H9 (cell line): ENCODE data around the gene GPLD1. TPM values are rescaled to one million over a fixed set of nuclear protein-coding genes. Genes with fewer than 3 reads are reported as not detected.

Source experiments
- DNase-seq: peaks from one replicate; pipeline ENCODE4 v3.0.0-alpha.2; 2017
- H2AFZ ChIP-seq: one replicate; pipeline ENCODE4 v1.6.1; 2013; ENCODE audit warnings: mild to moderate bottlenecking, low read length, control low read depth, moderate library complexity
- H2AK5ac ChIP-seq: 2 replicates; pipeline ENCODE4 v1.6.1; 2013; ENCODE audit warnings: low read length, control low read depth, mixed read lengths; ENCODE audit not compliant: insufficient read length
- H2BK120ac ChIP-seq: one replicate; pipeline ENCODE4 v1.6.1; 2013; ENCODE audit warnings: low read depth, mild to moderate bottlenecking, low read length, control low read depth, inconsistent platforms; ENCODE audit not compliant: poor library complexity, severe bottlenecking
- H2BK12ac ChIP-seq: 2 replicates; pipeline ENCODE4 v1.6.1; 2013; ENCODE audit warnings: low read length, control low read depth, mixed read lengths, low read depth; ENCODE audit not compliant: insufficient read length
- H2BK15ac ChIP-seq: 2 replicates; pipeline ENCODE4 v1.6.1; 2013; ENCODE audit warnings: low read depth, low read length, control low read depth
- H2BK20ac ChIP-seq: one replicate; pipeline ENCODE4 v1.6.1; 2013; ENCODE audit warnings: low read depth, mild to moderate bottlenecking, low read length, control low read depth, inconsistent platforms; ENCODE audit not compliant: poor library complexity, severe bottlenecking
- H2BK5ac ChIP-seq: 2 replicates; pipeline ENCODE4 v1.6.1; 2013; ENCODE audit warnings: low read length, control low read depth, mixed read lengths; ENCODE audit not compliant: insufficient read length
- H3K14ac ChIP-seq: 2 replicates; pipeline ENCODE4 v1.6.1; 2013; ENCODE audit warnings: low read length, control low read depth; ENCODE audit not compliant: insufficient read depth
- H3K18ac ChIP-seq: 2 replicates; pipeline ENCODE4 v1.6.1; 2013; ENCODE audit warnings: low read depth, mild to moderate bottlenecking, mixed read lengths, low read length, control low read depth; ENCODE audit not compliant: insufficient read length
- H3K23ac ChIP-seq: 2 replicates; pipeline ENCODE4 v1.6.1; 2013; ENCODE audit warnings: low read length, control low read depth, mixed read lengths, low read depth; ENCODE audit not compliant: insufficient read length
- H3K23me2 ChIP-seq: 2 replicates; pipeline ENCODE4 v1.6.1; 2013; ENCODE audit warnings: low read depth, mild to moderate bottlenecking, mixed read lengths, low read length, control low read depth; ENCODE audit not compliant: insufficient read length, poor library complexity, severe bottlenecking
- H3K27ac ChIP-seq: 2 replicates; pipeline ENCODE4 v1.5.1; 2013; ENCODE audit warnings: low read length, control low read depth, mixed read lengths, low read depth; ENCODE audit not compliant: insufficient read length
- H3K27me3 ChIP-seq: 2 replicates; pipeline ENCODE4 v1.6.1; 2013; ENCODE audit warnings: low read length, control low read depth, inconsistent platforms; ENCODE audit not compliant: insufficient read depth
- H3K4ac ChIP-seq: 2 replicates; pipeline ENCODE4 v1.6.1; 2013; ENCODE audit warnings: low read depth, mild to moderate bottlenecking, control low read depth, inconsistent platforms, low read length, moderate library complexity
- H3K4me1 ChIP-seq: 2 replicates; pipeline ENCODE4 v1.6.1; 2013; ENCODE audit warnings: low read length, control low read depth, inconsistent platforms; ENCODE audit not compliant: insufficient read depth
- H3K4me2 ChIP-seq: 2 replicates; pipeline ENCODE4 v1.6.1; 2013; ENCODE audit warnings: low read length, control low read depth, mixed read lengths; ENCODE audit not compliant: insufficient read length, insufficient read depth
- H3K56ac ChIP-seq: 2 replicates; pipeline ENCODE4 v1.6.1; 2013; ENCODE audit warnings: low read depth, mild to moderate bottlenecking, mixed read lengths, low read length, control low read depth; ENCODE audit not compliant: insufficient read length
- H3K79me1 ChIP-seq: 2 replicates; pipeline ENCODE4 v1.6.1; 2013; ENCODE audit warnings: low read depth, mild to moderate bottlenecking, moderate library complexity, low read length, control low read depth, inconsistent platforms; ENCODE audit not compliant: insufficient read depth, poor library complexity, severe bottlenecking
- H3K79me2 ChIP-seq: 2 replicates; pipeline ENCODE4 v1.6.1; 2013; ENCODE audit warnings: low read length, control low read depth, inconsistent platforms; ENCODE audit not compliant: insufficient read depth
- H3K9ac ChIP-seq: 2 replicates; pipeline ENCODE4 v1.6.1; 2013; ENCODE audit warnings: low read length, control low read depth, mixed read lengths; ENCODE audit not compliant: insufficient read length; ENCODE audit errors: extremely low read depth
- H3K9me3 ChIP-seq: one replicate; pipeline ENCODE4 v1.6.1; 2013; ENCODE audit warnings: low read depth, low read length, inconsistent platforms; ENCODE audit not compliant: control insufficient read depth
- H3T11ph ChIP-seq: one replicate; pipeline ENCODE4 v1.6.1; 2013; ENCODE audit warnings: mild to moderate bottlenecking, low read length, control low read depth, inconsistent platforms
- H4K20me1 ChIP-seq: one replicate; pipeline ENCODE4 v1.6.1; 2013; ENCODE audit not compliant: control insufficient read depth, insufficient read length, insufficient read depth
- H4K5ac ChIP-seq: 2 replicates; pipeline ENCODE4 v1.6.1; 2013; ENCODE audit warnings: low read depth, mild to moderate bottlenecking, mixed read lengths, low read length, control low read depth; ENCODE audit not compliant: insufficient read length
- H4K8ac ChIP-seq: replicated peaks from 2 replicates; pipeline ENCODE4 v1.6.1; 2013; ENCODE audit warnings: low read length, control low read depth, mixed read lengths, low read depth; ENCODE audit not compliant: insufficient read length
- H4K91ac ChIP-seq: 2 replicates; pipeline ENCODE4 v1.6.1; 2013; ENCODE audit warnings: low read depth, mild to moderate bottlenecking, moderate library complexity, mixed read lengths, low read length, control low read depth; ENCODE audit not compliant: insufficient read length
- H3K27ac Mint-ChIP-seq, 3 experiments: 2 replicates in 2 of 3; 3 replicates in 1 of 3; pipeline ENCODE4 v1.8.0; 2020 to 2021; ENCODE audit warnings: mixed read lengths in 3 of 3, mild to moderate bottlenecking in 1 of 3, moderate library complexity in 1 of 3
- H3K27me3 Mint-ChIP-seq: 2 replicates; pipeline ENCODE4 v1.8.0; 2021; ENCODE audit warnings: low read depth, mild to moderate bottlenecking, moderate library complexity, mixed read lengths
- H3K36me3 Mint-ChIP-seq, 3 experiments: 2 replicates in 2 of 3; 3 replicates in 1 of 3; pipeline ENCODE4 v1.8.0; 2020 to 2021; ENCODE audit warnings: low read depth in 3 of 3, mixed read lengths in 3 of 3; ENCODE audit not compliant: insufficient read depth in 1 of 3
- H3K4me1 Mint-ChIP-seq, 2 experiments: 2 replicates each; pipeline ENCODE4 v1.8.0; 2020; ENCODE audit warnings: mixed read lengths in 2 of 2
- H3K4me3 Mint-ChIP-seq, 2 experiments: 2 replicates in 1 of 2; 3 replicates in 1 of 2; pipeline ENCODE4 v1.8.0; 2020 to 2021; ENCODE audit warnings: mild to moderate bottlenecking in 2 of 2, mixed read lengths in 2 of 2, moderate library complexity in 1 of 2
- H3K9me3 Mint-ChIP-seq, 2 experiments: 2 replicates in 1 of 2; 3 replicates in 1 of 2; pipeline ENCODE4 v1.8.0; 2020; ENCODE audit warnings: mild to moderate bottlenecking in 2 of 2, mixed read lengths in 2 of 2, moderate library complexity in 1 of 2
- CTCF ChIP-seq: fragments of 200-600 bp; sonication (generic); conservative IDR thresholded peaks from 3 replicates; pipeline ENCODE4 v1.8.0; 2021; ENCODE audit warnings: antibody characterized with exemption, mild to moderate bottlenecking
- WGBS: extraction: QIAGEN DNeasy Blood & Tissue Kit; methylation state at CpG from one replicate; pipeline ENCODE4 v1.1.7; 2013; ENCODE audit warnings: missing lambda C conversion rate, low lambda C conversion rate, mixed read lengths; ENCODE audit not compliant: insufficient read length; ENCODE audit errors: extremely low coverage; 5-methylcytosine and 5-hydroxymethylcytosine counted together
- total RNA-seq: library from RNA; stranded (reverse); gene quantifications from 2 replicates; pipeline ENCODE4 v1.2.1, GENCODE V29; 2021

The GPLD1 gene
- total RNA-seq, 1 experiment from 2014 or later = 8.0 TPM

GRCh38 chr6:24444588-24444987 is 44.8 kb downstream of the GPLD1 start:
- Histone ChIP-seq H3K56ac (no peak overlapping the region), H4K20me1 (no peaks in the 10 kb centered on the region), H3K14ac (no peak overlapping the region), H3K9me3 (no peaks in the 10 kb centered on the region), H3K27ac (no peak overlapping the region), H3K23ac (no peak overlapping the region), H2BK120ac (no peak overlapping the region), H3K79me2 (no peaks in the 10 kb centered on the region), H4K8ac (no peak overlapping the region), H3K79me1 (no peaks in the 10 kb centered on the region), H2BK12ac (no peak overlapping the region), H3K4me2 (no peak overlapping the region), H3K9ac (no peak overlapping the region), H3K23me2 (no peaks in the 10 kb centered on the region), H3K27me3 (no peaks in the 10 kb centered on the region), H3K4me1 (0 out of 2 replicates have a peak, but pooled peaks cover 7% of the 10 kb centered on the region), H4K5ac (no peak overlapping the region), H2BK20ac (no peak overlapping the region), H2AK5ac (no peak overlapping the region), H2BK5ac (no peak overlapping the region), H4K91ac (no peak overlapping the region), H2BK15ac (no peak overlapping the region), H2AFZ (no peak overlapping the region), H3T11ph (no peak overlapping the region), H3K18ac (no peak overlapping the region), H3K4ac (no peak overlapping the region)
- DNase-seq = no peak
- WGBS = no CpG with 5 or more reads among the region's 4 CpGs
- Mint-ChIP-seq H3K4me3 (no peak overlapping the region), H3K36me3 (no peaks in the 10 kb centered on the region; a peak in 1 of 7 replicates), H3K27me3 (no peaks in the 10 kb centered on the region), H3K9me3 (no peaks in the 10 kb centered on the region), H3K27ac (no peak overlapping the region), H3K4me1 (peaks cover 5 to 6% of the 10 kb centered on the region in 2 experiments)
- no peak for TF ChIP-seq CTCF
